ENCODE results near the gene GGT5. TPM values are rescaled to one million over a fixed set of nuclear protein-coding genes. Genes with fewer than 3 reads are reported as not detected.

Gene GGT5
- total and polyA plus RNA-seq, 2 of the 13 experiments (the other 11 are each of a cell fraction or from before 2014, with no cell fraction given), result 0.69 to 3.1 TPM

GRCh38 chr22:24289741-24290163, 44.9 kb upstream of the GGT5 start:
- no peak; the same call in 2 of the 3 replicates for ATAC-seq

More at GRCh38 chr22:24289741-24290163, 44.9 kb upstream of the GGT5 start:
- in situ Hi-C loops (cut with HindIII; ENCODE audit: extremely low pct_ligation_motif_present, low pct_unique_long_range_greater_than_20kb) (no loop called here), intact Hi-C loops (cut with micrococcal nuclease; ENCODE audit: unreplicated experiment) (no loop called here)
- H3K4me3 ChIP-seq (replicated peaks in 1 of 3; ENCODE audit: insufficient read depth in 1 of 3, low read depth in 2 of 3, low read length in 3 of 3), result no peak overlapping the region
- H3K4me1 ChIP-seq (ENCODE audit: insufficient read depth, low read length), result peaks cover 58% of the 10 kb centered on the region
- no peak overlapping the region for H3K9ac ChIP-seq (ENCODE audit: insufficient read depth, low read depth, low read length)
- DNase-seq (ENCODE audit: low spot score) (no peak), FAIRE-seq (no peak)
- CTCF ChIA-PET (ENCODE audit: low intra/inter-chr PET ratio, low total read pairs), result no interaction called here
- no TSS peak for BruUV-seq (replicated peaks)
- 57% methylated on average over 4 of the region's 4 CpGs for WGBS (ENCODE audit: low lambda C conversion rate)
- no peaks in the 10 kb centered on the region; a peak in 1 of 5 replicates for H3K36me3 ChIP-seq (replicated peaks in 1 of 2; ENCODE audit: control insufficient read depth in 1 of 2, insufficient read depth in 2 of 2, low read length in 2 of 2)
- TF ChIP-seq CERS6 (CRISPR knock-in tag; IDR thresholded peaks at IDR 0.05), result no peak
- no peak for TF ChIP-seq AGO1 (IDR thresholded peaks at IDR 0.05; ENCODE audit: low read depth, low read length, poor library complexity, severe bottlenecking)
- TF ChIP-seq BCL6 (CRISPR knock-in tag; IDR thresholded peaks at IDR 0.05), result 0 out of 2 replicates have a peak, but pooled peaks have one; percentile 40
- no peak for TF ChIP-seq LCORL (IDR thresholded peaks at IDR 0.05)
- no peak for TF ChIP-seq LCORL (CRISPR knock-in tag; IDR thresholded peaks at IDR 0.05)
- TF ChIP-seq SOX6 (IDR thresholded peaks at IDR 0.05), result no peak
- 0 out of 2 replicates have a peak, but pooled peaks have one; percentile 18 for TF ChIP-seq SOX6 (CRISPR knock-in tag; IDR thresholded peaks at IDR 0.05)
- no peak for TF ChIP-seq ONECUT2 (CRISPR knock-in tag; IDR thresholded peaks at IDR 0.05)
- no peak for TF ChIP-seq ZNF687 (CRISPR knock-in tag; IDR thresholded peaks at IDR 0.05)
- no peaks in the 10 kb centered on the region for H4K20me1 ChIP-seq (ENCODE audit: insufficient read depth, low read length)
- H3K27me3 ChIP-seq (ENCODE audit: control insufficient read depth in 1 of 2, insufficient read depth in 2 of 2, low read length in 2 of 2), result no peaks in the 10 kb centered on the region
- peaks cover 63% of the 10 kb centered on the region for H3K79me2 ChIP-seq (ENCODE audit: insufficient read depth, low read length)
- H3K4me2 ChIP-seq (ENCODE audit: low read depth, low read length), result no peak overlapping the region
- H3K9me3 ChIP-seq (ENCODE audit: low read length), result no peaks in the 10 kb centered on the region
- POLR2A ChIA-PET, result no interaction called here
- peak overlapping the region; percentile 20 for H3K27ac ChIP-seq (ENCODE audit: extremely low read length, insufficient read depth, low read length)
- H2AFZ ChIP-seq (ENCODE audit: low read length), result no peak overlapping the region

All from HepG2 (cell line).